ENCODE data around the gene ACIN1. TPM values are rescaled to one million over a fixed set of nuclear protein-coding genes. Genes with fewer than 3 reads are reported as not detected.
A peak's percentile ranks its signal among the peaks of the same experiment; 100 is the strongest.

ACIN1 gene
- total and polyA plus RNA-seq, 9 of the 15 experiments (the other 6 are each of a cell fraction or from before 2014, with no cell fraction given) = 5.0 to 196 (median 129) TPM

DNA sequence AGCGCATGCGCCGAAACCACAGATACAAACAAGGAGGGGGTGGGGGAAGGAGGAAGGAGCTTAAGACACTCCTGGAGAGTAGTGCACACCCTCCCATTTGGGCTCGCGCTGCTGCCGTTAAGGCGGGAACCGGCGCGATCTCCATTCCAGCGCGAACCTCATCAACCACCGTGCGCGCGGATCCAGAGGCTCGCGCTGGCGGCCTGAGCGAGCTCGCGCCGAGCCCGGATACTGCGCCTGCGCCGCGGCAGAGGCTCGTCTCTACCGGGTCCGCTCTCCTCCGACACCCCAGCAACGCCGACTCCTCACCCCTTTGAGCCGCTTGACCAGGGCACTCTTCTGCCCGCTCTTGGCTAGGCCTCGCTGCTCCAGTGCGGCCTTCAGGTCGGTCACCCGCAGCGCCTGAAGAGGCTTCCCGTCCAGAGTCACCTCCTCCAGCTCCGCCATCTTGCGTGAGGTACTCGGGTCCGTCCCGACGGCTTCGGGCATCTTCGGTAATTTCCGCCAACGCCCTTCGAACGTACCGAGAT is at the start of gene ACIN1 (continued):
- TF ChIP-seq, protein P1, sequence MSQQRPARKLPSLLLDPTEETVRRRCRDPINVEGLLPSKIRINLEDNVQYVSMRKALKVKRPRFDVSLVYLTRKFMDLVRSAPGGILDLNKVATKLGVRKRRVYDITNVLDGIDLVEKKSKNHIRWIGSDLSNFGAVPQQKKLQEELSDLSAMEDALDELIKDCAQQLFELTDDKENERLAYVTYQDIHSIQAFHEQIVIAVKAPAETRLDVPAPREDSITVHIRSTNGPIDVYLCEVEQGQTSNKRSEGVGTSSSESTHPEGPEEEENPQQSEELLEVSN (IDR thresholded peaks at IDR 0.05; ENCODE audit: borderline replicate concordance in 1 of 2, extremely low read depth in 1 of 2, insufficient read depth in 1 of 2, insufficient read length in 1 of 2, low read depth in 1 of 2, low read length in 1 of 2, poor library complexity in 1 of 2, severe bottlenecking in 1 of 2) = peak; percentile 60 to 70
- TF ChIP-seq NFE2 (IDR thresholded peaks at IDR 0.05; ENCODE audit: low read depth) = no peak
- TF ChIP-seq RUNX1 (IDR thresholded peaks at IDR 0.05; ENCODE audit: low read depth) = no peak
- TF ChIP-seq NR2C2 (CRISPR knock-in tag; IDR thresholded peaks at IDR 0.05) = 0 out of 2 replicates have a peak, but pooled peaks have one; percentile 64
- no peak for TF ChIP-seq NR2C2 (tag; IDR thresholded peaks at IDR 0.05)
- peak; percentile 94 for TF ChIP-seq TAF1 (IDR thresholded peaks at IDR 0.05; ENCODE audit: control insufficient read depth, extremely low read depth, insufficient read depth, low read length, severe bottlenecking)
- TF ChIP-seq, protein P2, sequence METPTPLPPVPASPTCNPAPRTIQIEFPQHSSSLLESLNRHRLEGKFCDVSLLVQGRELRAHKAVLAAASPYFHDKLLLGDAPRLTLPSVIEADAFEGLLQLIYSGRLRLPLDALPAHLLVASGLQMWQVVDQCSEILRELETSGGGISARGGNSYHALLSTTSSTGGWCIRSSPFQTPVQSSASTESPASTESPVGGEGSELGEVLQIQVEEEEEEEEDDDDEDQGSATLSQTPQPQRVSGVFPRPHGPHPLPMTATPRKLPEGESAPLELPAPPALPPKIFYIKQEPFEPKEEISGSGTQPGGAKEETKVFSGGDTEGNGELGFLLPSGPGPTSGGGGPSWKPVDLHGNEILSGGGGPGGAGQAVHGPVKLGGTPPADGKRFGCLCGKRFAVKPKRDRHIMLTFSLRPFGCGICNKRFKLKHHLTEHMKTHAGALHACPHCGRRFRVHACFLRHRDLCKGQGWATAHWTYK (CRISPR knock-in tag; IDR thresholded peaks at IDR 0.05) = 0 out of 2 replicates have a peak, but pooled peaks have one; percentile 70
- TF ChIP-seq HCFC1 (IDR thresholded peaks at IDR 0.05; ENCODE audit: low read depth, low read length) = peak; percentile 21; the same call in 1 of the 2 replicates
- peak; percentile 69; the same call in 1 of the 2 replicates for TF ChIP-seq ZNF76 (CRISPR knock-in tag; IDR thresholded peaks at IDR 0.05; ENCODE audit: borderline replicate concordance)
- TF ChIP-seq, protein P3, sequence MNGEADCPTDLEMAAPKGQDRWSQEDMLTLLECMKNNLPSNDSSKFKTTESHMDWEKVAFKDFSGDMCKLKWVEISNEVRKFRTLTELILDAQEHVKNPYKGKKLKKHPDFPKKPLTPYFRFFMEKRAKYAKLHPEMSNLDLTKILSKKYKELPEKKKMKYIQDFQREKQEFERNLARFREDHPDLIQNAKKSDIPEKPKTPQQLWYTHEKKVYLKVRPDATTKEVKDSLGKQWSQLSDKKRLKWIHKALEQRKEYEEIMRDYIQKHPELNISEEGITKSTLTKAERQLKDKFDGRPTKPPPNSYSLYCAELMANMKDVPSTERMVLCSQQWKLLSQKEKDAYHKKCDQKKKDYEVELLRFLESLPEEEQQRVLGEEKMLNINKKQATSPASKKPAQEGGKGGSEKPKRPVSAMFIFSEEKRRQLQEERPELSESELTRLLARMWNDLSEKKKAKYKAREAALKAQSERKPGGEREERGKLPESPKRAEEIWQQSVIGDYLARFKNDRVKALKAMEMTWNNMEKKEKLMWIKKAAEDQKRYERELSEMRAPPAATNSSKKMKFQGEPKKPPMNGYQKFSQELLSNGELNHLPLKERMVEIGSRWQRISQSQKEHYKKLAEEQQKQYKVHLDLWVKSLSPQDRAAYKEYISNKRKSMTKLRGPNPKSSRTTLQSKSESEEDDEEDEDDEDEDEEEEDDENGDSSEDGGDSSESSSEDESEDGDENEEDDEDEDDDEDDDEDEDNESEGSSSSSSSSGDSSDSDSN (IDR thresholded peaks at IDR 0.05; ENCODE audit: borderline replicate concordance in 1 of 2, low read depth in 2 of 2, low read length in 2 of 2) = peak in 1 of 2 experiments; percentile 93; a peak in 3 of 4 replicates
- no peak for TF ChIP-seq TEAD4 (IDR thresholded peaks at IDR 0.05; ENCODE audit: low read length)
- TF ChIP-seq TEAD4 (CRISPR knock-in tag; IDR thresholded peaks at IDR 0.05; ENCODE audit: borderline replicate concordance) = no peak
- TF ChIP-seq, protein P4, sequence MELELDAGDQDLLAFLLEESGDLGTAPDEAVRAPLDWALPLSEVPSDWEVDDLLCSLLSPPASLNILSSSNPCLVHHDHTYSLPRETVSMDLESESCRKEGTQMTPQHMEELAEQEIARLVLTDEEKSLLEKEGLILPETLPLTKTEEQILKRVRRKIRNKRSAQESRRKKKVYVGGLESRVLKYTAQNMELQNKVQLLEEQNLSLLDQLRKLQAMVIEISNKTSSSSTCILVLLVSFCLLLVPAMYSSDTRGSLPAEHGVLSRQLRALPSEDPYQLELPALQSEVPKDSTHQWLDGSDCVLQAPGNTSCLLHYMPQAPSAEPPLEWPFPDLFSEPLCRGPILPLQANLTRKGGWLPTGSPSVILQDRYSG (tag; conservative IDR thresholded peaks at IDR 0.05; ENCODE audit: low read depth) = no peak

Measured in K562 (cell line).